ENCODE results near the gene OR2T33.

DNA sequence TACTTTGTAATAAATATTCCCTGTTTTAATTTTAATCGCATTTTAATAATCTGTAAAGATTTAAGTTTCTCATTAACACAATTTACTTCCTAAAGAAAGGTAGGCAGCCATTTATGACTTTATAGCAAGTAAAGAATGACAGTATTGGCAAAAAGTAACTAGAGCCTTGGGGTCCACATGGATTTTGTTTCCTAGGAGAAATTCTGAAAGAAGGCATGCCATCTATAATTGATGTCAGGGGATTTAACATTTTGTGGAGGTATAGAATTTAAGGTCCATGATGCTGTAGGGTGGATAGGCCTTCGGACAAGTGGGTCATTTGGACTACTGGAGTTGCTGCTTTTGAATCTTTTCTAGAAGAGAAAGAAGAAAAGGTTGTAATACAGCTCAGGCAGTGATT is 46.7 kb downstream of the OR2T33 start, which contains the start of gene OR2M4:
- TF ChIP-seq CTCF (IDR thresholded peaks at IDR 0.05; ENCODE audit: low read depth, low read length, poor library complexity, severe bottlenecking), result no peak
- TF ChIP-seq EZH2phosphoT487 (IDR thresholded peaks at IDR 0.05; ENCODE audit: borderline replicate concordance, low read length), result no peak

Data from DOHH2 (cell line).